ENCODE measurements around the gene TRIOBP.

GRCh38 chr22:37739611-37740049, 42.8 kb downstream of the TRIOBP start:
- no peak for TF ChIP-seq POLR2A (IDR thresholded peaks at IDR 0.05; ENCODE audit: low read depth, low read length)
- no peak for TF ChIP-seq POLR2AphosphoS5 (IDR thresholded peaks at IDR 0.05; ENCODE audit: low read depth, low read length)
- TF ChIP-seq SPI1 (IDR thresholded peaks at IDR 0.05; ENCODE audit: low read depth, low read length): no peak
